Activated naive CD4-positive, alpha-beta T cell treated with Interleukin-2 at 50 U/mL for 16 hours (primary cell): ENCODE results near the gene HM13.
"Not testable (repeated sequence)": the region's sequence is repeated elsewhere in the genome, so short reads cannot be mapped to it uniquely, and the experiment has no call there.

Source experiments
- DNase-seq: peaks from one replicate; pipeline ENCODE4 v3.0.0-alpha.2; 2020

The HM13 gene

GRCh38 chr20:31612271-31612640, 98.0 kb downstream of the HM13 start:
- DNase-seq: not testable (repeated sequence)

GRCh38 chr20:31615416-31615815, 101.2 kb downstream of the HM13 start:
- DNase-seq: no peak

- no peak for DNase-seq
These were observed 103.3 kb downstream of the HM13 start for GRCh38 chr20:31617432-31618104.
